WTC11 (cell line): ENCODE results near the gene BCAS3.

Source experiments
- CBFB ChIP-seq: sonication (generic); formaldehyde crosslinking; IDR thresholded peaks from 2 replicates; pipeline ENCODE4 v1.8.1; 2022; ENCODE audit warnings: mild to moderate bottlenecking, low read depth, missing genetic modification reagents
- TF ChIP-seq, protein P1 (sequence below): sonication (generic); formaldehyde crosslinking; conservative IDR thresholded peaks from 2 replicates; pipeline ENCODE4 v1.8.1; 2022; ENCODE audit warnings: mild to moderate bottlenecking, missing genetic modification reagents

DNA sequence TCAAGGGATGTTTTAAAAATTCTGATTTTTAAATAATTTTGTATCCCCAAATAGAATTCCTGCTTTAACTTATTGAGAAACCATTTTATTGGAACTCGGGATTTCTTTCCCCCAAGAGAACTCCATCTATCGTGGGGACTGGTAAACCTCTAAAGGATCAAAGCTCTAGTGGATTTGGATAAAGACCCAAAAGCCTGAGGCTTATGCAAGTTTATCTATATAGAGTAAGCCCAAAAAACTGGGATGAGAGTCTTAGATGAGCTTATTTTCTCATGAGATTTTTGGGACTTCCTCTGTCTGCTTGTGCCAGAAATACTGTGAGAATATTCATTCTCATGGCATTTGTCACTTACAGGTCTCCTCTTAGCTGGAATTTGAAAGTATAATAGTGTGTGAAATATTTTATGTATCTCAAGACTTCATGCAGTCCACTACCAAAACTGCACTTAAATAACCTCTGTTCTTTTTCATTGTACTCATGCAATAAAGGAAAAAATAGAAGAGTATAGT is 333.1 kb downstream of the BCAS3 start:
- TF ChIP-seq CBFB (CRISPR knock-in tag) = no peak
- TF ChIP-seq, protein P1, sequence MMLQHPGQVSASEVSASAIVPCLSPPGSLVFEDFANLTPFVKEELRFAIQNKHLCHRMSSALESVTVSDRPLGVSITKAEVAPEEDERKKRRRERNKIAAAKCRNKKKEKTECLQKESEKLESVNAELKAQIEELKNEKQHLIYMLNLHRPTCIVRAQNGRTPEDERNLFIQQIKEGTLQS = no peak
